ENCODE results near the gene CEACAM19. TPM values are rescaled to one million over a fixed set of nuclear protein-coding genes. Genes with fewer than 3 reads are reported as not detected.

The CEACAM19 gene
- total and polyA plus RNA-seq, 2 of the 4 experiments (the other 2 are of a cell fraction): 0.72 to 9.3 TPM

DNA sequence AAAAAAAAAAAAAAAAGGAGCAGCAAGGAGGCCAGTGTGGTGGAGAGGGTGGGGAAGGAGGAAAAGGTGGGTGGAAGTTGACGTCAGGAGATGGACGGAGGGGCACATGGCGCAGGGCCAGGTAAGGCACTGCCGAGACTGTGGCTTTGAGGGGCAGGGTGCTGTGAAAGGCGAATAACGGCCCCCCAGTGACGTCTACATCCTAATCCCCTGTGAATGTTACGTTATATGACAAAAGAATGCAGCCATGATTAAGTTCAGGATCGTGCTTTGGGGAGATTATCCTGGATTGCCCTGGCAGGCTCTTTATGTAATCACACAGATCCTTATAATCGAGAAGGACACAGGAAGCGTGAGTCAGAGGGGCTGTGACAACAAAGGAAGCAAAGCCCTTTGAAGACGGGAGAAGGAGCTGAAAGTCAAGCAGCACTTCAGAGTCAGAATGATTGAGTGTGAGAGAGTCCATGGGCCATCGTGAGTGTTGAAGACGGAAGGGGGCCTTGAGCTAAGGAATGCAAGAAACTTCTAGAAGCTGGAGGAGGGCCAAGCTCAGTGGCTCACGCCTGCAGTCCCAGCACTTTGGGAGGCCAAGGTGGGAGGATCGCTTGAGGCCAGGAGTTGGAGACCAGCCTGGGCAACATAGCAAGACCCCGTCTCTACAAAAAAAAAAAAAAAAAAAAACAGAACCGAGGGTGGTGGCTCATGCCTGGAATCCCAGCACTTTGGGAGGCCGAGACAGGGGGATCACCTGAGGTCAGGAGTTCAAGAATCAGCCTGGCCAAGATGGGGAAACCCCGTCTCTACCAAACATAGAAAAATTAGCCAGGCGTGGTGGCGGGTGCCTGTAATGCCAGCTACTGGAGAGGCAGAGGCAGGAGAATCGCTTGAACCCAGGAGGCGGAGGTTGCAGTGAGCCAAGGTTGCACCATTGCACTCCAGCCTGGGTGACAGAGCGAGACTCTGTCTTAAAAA, 13.9 kb downstream of the CEACAM19 start (continued):
- TF ChIP-seq, protein P1, sequence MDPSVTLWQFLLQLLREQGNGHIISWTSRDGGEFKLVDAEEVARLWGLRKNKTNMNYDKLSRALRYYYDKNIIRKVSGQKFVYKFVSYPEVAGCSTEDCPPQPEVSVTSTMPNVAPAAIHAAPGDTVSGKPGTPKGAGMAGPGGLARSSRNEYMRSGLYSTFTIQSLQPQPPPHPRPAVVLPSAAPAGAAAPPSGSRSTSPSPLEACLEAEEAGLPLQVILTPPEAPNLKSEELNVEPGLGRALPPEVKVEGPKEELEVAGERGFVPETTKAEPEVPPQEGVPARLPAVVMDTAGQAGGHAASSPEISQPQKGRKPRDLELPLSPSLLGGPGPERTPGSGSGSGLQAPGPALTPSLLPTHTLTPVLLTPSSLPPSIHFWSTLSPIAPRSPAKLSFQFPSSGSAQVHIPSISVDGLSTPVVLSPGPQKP (IDR thresholded peaks at IDR 0.05; ENCODE audit: borderline replicate concordance, low read depth, low read length): no peak
- TF ChIP-seq FOS (IDR thresholded peaks at IDR 0.05; ENCODE audit: low read depth, low read length): peak; percentile 85

Data from IMR-90 (cell line).